ENCODE data around the gene UBASH3A.

Gene UBASH3A

DNA sequence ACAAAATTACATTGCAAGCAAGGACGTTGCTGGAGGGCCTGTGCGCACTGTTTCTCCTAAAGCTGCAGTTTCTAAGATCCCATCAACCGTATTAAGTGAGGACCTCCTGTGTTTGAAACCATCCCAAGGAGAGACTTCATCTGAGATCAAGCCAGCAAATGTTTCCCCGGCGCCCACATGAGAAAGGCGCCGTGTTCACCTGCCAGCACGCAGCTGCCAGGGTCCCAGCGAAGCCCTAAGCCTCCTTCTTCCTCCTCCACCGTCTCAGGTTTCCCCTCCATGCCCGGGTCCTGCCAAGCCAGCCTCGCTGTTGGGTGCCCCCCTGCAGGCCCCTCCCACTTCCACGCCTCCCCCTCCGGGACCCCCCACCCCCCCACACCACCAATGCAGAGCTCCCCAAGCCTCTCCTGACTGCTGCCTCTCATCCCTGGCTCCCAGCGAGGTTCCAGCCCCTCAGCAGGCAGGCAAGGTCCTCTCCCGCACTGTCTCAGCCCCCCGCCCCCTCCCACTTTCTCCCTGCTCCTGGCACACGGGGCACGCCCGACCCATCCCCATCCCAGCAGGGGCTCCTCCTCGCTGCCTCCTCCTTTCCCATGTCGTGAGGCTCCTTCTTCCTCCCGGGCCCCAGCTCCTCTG, 28.7 kb upstream of the UBASH3A start:
- no peak for DNase-seq (ENCODE audit: low read depth)

- no peak for DNase-seq (ENCODE audit: low read depth)
These were observed 28.2 kb upstream of the UBASH3A start for GRCh38 chr21:42375506-42375905.

DNA sequence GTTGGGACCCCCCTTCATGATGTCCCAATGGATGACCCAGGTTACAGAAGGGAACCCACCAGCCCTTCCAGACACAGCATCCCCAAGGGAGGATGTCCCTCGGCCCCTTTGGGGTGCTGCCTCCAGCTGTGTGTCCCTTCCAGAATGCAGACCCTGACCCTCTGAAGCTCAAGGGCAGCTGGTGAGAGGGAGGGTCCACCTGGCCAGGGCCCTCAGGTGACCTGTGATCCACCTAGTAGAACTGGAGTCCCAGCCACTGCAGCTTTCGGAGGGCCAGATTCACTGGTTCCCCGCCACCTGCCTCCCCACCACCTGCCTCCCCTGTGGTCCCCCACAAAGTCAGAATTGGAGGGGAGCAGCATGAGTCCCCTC, 27.8 kb upstream of the UBASH3A start:
- no peak for DNase-seq (ENCODE audit: low read depth)

DNA sequence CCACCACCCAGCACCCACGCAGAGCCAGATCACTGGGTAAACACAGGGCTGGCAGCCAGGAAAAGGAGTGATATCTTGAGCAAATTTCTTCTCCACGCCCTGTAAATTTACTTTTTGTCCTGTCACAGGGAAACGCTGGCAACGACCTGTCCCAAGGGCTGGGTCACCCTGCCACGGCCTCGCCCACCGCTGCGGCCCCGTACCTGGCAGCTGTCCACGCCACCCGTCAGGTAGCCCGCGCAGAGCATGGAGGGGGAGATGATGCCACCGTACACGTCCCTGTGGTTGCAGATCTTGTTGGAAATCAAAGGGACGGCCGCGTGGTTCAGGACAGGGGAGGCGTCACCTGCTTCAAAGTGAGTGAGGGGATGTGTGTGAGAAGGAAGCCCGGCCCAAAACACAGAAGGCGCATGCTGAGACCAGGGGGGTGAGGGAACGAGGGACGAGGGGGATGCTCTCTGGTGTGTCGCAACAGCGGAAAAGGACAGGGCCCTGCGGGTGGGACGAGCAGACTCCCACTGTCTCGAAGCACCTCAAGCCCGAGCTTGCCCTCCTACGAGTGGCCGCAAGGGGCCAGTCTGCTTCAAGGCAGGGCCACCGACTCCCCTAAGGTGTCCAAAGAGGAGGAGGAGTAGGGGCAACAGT, 27.2 kb upstream of the UBASH3A start:
- DNase-seq (ENCODE audit: low read depth) = no peak

DNA sequence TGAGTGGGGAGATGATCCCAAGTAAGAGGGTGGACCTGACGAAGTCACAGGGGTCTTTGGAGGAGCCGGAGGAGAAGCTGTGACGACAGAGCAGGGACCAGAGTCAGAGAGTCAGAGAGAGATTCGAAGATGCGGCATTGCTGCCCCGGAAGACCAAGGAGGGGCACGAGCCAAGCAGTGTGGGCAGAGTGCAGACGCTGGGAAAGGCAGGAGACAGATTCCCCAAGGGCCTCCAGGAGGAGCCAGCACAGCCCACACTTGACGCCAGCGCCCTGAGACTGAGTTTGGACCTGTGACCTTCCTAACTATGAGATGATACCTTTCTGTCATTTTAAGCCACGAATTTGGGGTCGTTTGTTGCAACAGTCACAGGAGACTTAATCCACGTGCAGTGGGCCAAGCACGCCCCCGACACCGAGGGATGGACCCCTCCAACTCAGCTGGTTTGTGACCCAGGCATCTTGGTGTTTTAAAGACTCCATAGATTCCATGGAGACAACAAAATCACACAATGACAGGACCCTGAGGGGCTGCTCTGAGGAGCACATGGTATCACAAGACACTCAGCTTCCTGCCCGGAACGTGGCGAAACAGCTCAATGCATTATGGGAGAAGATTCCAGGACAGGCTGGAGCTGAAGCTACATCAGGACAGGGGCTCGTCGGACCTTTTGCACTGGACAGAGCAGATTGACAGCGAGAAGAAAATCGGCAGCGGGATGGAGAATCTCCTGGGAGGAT, 26.3 kb upstream of the UBASH3A start:
- no peak for DNase-seq (ENCODE audit: low read depth)

GRCh38 chr21:42377951-42378340, 25.8 kb upstream of the UBASH3A start:
- no peak for DNase-seq (ENCODE audit: low read depth)

DNA sequence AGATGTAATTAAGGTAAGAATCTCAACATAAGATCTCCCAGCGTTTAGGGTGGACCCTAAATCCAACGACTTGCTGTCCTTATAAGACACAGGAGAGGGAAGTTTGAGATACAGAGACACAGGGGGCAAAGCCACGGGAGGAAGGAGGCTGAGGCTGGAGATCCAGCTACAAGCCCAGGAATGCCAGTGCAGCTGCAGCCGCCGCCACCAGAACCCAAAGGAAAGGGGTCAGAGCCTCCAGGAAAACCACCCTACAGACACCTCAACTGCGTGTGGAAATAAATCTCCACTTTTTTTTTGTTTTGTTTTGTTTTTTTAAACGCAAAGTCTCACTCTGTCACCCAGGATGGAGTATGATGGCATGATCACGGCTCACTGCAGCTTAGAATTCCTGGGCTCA, 25.3 kb upstream of the UBASH3A start:
- DNase-seq (ENCODE audit: low read depth) = no peak

DNA sequence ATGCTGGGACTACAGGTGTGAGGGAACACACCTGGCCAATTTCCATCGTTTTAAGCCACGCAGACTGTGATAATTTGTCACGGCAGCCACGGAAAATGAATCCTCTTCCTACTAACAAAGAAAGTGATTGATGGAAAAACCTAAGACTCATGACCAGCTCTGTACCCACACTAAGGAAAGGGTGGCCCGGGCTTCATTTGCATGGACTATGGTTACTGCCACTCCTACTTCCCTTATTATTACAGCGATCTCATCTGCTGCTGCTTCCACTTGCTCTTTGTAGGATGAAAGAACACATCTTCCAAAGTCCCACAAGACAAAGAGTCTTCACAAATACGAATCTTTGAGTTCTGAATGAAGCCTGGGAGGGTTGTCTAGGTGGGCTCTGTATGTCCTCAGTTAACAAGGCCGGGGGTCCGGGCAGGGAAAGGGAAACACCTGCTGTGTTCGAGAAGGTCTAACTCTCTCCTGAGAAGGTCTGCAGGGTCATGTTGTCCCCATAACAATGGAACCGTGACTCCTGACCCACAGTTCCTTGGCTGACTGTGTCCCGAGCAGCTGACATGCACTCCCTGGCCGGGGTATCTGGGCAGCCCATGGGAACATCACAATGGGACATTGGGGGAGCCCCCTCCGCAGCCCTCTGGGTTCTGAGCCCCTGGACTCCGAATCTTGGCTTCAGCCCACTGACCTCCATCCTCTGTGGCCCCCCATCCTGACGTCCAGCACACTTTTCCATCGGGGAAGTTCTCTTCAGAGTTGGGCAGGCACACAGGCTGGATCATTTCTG, 24.1 kb upstream of the UBASH3A start:
- DNase-seq (ENCODE audit: low read depth) = no peak

DNA sequence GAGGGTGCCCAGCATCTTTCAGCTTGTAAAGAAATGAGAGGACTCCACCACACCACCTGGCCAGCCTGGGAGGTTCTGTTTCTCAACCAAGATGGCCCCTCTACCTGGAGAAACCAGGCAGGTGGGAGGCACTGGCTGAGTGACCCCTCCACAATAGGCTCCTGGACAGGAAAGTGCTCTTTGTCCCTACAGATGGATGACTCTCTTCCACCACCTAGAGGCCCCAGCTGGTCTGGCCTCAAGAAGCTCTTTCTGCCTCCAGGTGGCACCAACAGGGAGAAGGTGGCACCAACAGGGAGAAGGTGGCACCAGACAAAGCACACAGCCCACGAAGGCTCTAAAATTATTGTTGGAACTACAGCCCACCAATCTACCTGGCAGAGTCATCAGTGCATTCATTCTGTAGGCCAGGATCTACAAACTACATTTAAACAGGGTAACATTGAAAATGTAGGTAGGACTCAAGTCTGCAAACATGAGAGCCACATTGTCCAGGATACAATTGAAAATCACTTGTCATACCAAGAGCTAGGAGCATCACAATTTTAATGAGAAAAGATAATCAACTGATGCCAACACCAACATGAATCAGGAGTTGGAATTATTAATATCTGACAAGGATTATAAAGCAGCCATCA, 22.2 kb upstream of the UBASH3A start:
- DNase-seq (ENCODE audit: low read depth) = peak; percentile 37

DNA sequence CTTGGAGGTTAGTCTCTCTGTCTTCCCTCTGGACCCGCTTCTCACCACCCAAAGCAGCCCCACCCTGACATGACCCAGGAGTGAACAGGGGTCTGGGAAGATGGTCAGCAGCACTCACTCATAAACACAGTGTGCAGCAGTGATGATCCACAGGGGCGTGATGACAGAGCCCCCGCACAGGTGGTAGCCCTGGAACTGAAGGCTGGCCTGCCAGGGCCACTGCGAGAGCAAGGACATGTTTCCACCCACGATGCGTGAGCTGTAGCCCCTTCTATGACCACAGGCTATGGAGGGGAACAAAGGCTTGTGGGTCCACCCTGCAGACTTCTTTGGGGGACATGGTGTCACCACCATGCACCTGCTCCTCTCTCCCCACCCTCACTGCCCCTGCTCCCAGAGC, 20.8 kb upstream of the UBASH3A start:
- DNase-seq (ENCODE audit: low read depth) = no peak

- no peak for DNase-seq (ENCODE audit: low read depth)
These were observed 20.4 kb upstream of the UBASH3A start for GRCh38 chr21:42383331-42383730.

GRCh38 chr21:42384156-42384945, 19.4 kb upstream of the UBASH3A start:
- no peak for DNase-seq (ENCODE audit: low read depth)

DNA sequence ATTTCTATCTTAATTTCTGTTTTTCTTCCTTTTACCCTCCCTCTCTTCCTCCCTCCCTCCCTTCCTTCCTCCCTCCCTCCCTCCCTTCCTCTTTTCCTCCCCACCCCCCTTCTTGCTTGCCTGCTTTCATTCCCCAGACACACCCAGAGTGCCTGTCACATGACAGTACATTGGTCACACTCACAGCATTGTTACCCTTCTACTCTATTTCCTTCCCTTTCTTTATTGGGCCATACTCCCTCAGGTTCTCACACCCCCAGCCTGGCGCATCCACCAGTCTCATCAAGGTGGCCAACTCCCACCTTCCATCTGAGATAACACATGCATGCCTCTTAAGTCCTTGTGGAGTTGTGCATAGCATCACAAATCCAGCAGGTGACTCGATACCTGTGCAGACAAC, 18.7 kb upstream of the UBASH3A start:
- no peak for DNase-seq (ENCODE audit: low read depth)

DNA sequence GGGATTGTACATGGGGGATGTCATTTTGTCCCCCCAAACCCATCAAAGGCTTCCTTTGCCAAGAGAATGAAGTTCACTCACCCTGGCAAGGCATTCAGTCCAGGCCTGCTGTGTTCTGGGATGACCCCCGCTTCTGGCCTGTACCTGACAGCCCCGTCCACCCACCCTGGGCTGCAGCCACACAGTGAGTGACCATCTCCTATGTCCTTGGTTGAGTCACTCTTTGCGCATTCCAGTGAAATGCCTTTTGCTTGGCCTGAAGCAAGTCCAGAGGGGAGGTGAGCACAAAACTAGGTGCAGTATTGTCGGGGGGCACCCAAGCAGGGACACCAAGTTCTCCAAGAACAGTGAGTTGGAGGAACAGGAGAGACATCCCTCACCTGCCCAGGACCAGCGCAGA, 18.1 kb upstream of the UBASH3A start:
- no peak for DNase-seq (ENCODE audit: low read depth)

DNA sequence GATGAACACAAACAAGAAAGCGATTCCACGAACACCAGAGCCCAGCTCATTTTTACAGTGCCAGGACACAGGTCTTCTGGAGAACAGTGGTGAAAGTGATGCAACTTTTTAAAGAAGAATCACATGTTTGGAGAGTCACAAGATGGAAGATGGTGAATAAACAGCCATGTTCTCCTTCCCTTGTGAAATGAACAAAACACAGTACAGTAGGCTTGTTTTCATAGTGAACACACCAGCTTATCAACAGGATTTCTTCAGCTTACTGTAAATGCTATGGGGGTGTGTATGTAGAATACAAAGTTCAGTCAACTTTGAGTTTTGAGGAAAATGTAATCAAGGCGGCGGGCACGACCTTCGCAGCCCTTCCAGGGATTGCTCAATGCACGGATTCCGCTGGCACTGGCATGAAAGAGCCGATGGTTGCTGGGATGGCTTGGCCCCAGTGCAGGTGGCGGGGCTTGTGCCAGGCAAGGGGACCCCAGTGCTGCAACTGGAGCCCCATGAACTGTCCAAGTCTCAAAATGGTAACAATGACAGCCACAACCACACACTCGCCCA, 17.6 kb upstream of the UBASH3A start:
- DNase-seq (ENCODE audit: low read depth) = no peak

DNA sequence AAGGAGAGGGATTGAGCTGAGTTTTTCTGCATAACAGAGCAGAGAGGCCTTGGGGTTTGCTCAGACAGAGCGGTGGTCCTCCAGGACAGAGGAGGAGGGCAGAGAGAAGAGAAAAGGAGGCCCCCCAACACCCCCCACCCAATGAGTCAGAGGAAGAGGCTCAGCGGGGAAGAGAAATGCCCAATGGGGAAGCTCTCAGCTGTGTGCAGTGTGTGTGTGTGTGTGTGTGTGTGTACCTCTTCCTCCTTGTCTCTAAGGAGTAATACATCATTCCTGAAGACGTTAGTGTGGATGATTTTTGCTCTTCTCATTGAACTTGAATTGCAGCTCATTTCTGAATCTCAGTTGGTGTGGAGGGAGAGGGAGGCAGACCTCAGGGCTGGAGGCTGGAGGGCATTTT, 16.5 kb upstream of the UBASH3A start:
- no peak for DNase-seq (ENCODE audit: low read depth)

DNA sequence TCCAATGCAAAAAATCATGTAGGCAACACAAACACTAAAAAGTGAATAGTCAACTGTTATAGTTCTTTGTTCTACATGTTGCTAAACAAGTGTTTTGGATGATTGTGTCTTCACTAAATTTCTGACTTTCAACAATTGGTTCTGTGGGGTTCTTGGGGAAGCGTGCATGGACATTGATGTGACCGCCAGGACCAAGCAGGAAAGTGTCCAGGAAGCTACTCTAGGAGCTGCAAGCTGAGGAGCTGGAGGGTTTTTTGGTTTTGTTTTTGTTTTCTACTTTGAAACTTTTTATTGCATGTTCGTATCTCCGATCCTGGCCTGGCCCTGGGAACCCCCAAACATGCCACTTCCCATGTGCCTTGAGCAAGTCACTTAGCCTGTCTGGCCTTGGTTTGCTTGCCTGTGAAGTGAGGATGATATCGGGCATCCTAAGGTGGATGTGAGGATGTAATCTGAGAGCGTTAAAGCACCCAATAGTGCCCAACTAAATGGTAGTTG, 15.8 kb upstream of the UBASH3A start:
- DNase-seq (ENCODE audit: low read depth) = no peak

GRCh38 chr21:42388740-42389448, 14.8 kb upstream of the UBASH3A start:
- no peak for DNase-seq (ENCODE audit: low read depth)

- DNase-seq (ENCODE audit: low read depth) = no peak
These were observed 14.3 kb upstream of the UBASH3A start for GRCh38 chr21:42389449-42389835.

DNA sequence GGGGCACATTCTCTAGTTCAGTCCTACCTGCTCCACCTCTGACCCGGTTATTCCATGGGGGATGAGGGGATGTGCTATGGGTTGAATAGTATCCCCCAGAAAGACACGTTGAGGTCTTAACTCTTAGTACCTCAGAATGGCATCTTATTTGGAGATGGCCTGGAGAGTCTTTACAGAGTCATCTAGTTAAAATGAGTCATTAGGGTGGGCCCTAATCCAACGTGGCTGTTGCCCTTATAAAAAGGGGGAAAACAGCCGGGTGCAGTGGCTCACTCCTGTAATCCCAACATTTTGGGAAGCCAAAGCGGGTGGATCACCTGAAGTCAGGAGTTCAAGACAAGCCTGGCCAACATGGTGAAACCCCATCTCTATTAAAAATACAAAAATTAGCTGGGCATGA, 13.5 kb upstream of the UBASH3A start:
- DNase-seq (ENCODE audit: low read depth) = no peak
